T-helper 22 cell (primary cell): ENCODE results near the gene ZBTB3.
"Not testable (repeated sequence)": the region's sequence is repeated elsewhere in the genome, so short reads cannot be mapped to it uniquely, and the experiment has no call there.

Experiments used
- DNase-seq: peaks from one replicate; pipeline ENCODE4 v3.0.0-alpha.2; 2020; ENCODE audit warnings: low read depth

The ZBTB3 gene

DNA sequence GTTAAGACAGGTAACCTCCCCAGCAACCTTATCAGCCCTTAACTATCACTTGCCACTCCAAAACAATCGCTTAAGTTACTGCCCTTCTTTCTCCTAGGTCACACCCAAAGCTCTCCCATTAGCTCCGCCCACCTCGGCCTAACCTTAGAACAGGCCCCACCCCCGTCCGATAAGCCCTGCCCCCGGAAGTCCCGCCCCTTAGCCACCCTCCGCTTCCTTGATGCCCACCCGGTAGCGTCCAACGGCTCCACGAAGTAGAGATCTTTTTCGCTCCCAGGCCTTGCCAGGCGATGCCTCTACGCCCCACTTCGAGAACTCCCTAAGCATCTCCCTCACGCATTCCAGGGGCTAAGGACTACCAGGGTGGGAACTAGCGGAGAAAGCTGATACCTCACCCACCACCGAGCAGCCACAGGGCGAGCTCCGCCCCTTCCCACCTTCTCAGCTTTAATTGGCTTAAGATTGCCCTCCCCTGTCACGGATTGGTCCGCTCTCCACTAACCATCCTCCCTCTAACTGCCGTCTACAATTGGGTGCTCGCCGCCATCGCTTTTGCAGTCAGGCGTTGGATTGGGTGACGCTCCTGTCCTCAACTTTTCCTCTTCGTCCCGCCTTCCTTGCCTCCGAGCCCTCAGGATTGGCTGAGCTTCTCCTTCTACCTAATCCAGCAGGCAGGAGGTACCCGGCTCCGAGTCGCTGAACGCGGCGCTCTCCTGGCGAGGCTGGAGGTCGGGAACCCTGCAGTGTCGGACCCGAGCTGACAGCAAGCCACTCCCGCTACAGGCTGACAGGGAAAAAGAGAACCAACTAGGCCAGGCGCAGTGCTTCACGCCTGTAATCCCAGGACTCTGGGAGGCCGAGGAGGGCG lies at the start of gene ZBTB3:
TSS of gene ZBTB3 (minus strand) at position 425 of the 868 bp plus-strand sequence. CDS start 496 bp downstream, outside the sequence.
- DNase-seq, result peak; percentile 97

DNA sequence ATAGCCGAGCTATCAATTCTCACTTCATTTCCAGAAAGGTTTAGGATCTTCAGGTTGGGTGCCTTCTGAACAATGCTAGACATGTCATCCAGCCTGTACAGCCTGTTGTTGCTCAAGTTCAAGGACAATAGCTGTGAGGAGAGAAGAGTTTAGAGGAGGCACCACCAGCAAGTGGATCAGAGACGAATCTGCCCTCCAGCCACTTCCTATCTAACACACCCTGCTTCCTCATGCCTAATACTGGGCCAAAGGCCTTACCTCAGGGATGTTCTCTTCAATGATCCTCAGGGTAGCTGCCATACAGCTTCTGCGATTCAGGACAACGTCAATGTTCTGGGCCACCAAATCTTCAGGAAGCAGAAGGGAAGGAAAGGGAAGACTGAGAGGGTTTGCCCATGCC lies 47.1 kb upstream of the ZBTB3 start:
- DNase-seq, result no peak

DNA sequence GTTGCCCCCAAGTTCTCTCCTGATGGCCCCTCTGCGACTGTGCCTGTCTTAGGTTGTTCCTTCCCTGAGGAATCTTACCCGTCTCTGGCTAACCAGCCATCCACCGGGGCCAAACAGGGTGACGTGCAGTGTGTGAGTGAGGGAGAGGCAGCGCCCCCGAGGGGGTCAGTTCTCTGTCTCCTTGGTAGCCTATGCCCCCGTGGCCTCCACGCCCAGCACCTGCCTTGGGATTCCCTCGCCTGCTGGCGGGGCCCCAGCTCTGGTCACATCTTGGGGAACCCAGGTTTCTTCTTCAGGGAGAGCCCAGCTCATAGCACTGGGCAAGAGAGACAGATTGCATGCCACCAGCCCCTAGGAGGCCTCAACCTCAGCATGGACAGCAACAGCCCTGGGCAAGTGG lies 45.5 kb upstream of the ZBTB3 start:
- DNase-seq, result no peak

DNA sequence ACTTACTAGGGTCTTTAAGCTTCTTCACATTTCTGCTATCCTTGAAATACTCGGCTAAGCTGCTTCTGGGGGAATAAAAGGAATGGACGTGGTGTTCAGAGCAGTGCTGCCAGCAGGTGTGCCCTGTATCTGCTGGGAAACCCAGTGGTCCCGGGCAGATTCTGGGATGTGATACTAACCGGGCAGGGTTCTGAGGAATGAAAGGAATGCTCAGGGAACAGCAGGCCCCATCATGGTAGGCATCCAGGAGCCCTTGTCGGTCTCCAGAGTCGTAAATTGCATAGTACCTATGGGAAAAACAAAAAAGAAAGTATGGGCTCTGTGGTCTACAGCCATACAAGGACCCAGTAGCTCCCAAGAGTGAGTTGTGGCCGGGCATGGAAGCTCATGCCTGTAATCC lies 42.3 kb upstream of the ZBTB3 start:
- no peak for DNase-seq

DNA sequence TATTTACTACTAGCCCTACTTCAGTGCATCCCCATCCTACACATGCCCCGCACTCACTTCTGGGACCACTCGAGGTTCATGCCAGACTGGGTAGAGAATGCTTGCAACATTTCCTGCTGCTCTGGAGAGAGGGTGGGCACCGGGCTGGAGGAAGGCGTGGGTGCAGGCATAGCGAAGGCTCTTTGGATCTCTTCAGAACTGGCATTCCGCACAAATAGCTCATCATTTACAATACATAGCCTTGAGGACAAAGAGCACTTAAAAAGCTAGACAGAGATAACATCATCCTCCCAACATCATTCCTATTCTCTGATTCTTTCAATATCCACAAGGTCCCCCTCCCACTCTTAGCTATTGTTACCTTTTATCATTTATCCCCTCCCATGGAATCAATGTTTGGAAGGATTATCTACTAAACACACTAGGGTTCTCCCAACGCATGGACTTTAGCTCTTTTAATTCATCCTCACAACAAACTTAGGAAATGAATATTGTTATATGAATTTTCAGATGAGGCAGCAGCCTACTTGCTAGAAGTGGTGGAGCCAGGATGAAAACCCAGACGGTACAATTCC lies 40.3 kb upstream of the ZBTB3 start:
- no peak for DNase-seq

DNA sequence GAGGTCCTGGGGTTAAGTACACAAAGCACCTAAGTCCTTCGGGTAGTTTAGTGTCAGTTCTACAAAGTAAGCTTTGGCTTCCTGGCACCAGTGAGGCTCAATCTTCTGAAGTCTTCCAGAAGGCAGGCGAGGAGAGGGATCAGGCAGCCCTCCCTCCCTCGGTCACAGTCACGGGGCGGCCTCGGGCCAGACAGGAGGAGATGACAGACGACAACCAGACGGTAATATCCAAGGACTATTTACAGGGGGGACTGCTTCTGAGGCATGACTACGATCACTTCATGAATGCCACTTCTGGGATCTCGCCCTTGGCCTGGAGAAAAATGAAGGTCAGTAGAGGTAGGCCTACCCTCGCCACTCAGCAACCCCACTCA lies 38.2 kb upstream of the ZBTB3 start:
- peak; percentile 15 for DNase-seq

DNA sequence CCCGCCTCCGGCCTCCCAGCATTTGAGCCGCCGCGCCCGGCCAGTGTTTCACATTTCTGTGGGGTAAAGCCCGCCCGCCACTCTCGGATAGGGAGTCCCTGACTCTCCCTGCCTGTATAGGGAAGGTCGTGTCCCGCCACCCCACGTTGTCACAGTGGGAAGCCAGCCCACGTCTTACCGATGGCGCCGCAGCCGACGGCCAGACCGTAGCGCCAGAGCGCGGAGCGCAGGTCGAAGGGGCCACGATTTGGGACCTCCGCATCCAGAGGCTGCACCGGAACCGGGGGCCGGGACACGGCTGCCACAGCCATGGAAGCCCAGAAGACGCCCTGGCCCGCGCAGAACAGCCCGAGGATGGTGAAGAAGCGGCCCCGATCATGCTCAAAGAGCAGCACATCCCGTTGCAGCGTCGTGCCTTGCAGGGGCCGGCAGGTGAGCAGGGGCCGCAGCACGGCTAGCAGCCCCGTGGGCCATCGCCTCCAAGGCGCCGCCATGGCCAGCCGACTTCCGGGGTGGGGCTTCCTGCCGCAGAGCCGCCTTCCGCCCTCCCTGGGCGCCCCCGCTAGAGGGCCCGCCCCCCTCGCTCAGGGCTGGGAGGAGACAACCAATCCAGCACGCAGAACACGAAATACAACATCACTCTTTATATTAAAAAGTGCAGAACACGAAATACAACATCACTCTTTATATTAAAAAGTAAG lies 37.7 kb upstream of the ZBTB3 start, which contains the start of gene TMEM223:
TSS of gene TMEM223 (minus strand) at position 506 of the 701 bp plus-strand sequence. CDS start at position 494, 12 bp downstream.
- peak; percentile 82 for DNase-seq

DNA sequence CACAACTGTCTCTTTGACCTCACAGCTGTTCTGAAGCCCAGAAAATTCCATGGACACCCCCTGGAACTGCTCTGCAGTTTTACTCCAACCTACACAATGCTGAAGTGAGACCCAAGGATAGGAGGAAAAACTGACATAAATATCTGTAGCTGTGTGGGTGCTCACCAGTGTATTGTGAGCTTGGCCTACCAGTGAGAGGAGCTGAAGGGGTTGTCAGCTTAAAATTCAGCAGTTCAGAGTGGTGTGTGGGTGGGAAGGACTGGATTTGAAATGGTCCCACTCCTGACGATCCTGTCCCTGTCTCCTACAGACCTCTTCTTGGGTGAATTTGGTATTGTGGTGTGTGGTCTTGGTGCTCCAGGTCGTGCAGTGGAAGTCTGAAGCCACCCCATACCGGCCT lies 35.6 kb upstream of the ZBTB3 start:
- DNase-seq, result no peak

DNA sequence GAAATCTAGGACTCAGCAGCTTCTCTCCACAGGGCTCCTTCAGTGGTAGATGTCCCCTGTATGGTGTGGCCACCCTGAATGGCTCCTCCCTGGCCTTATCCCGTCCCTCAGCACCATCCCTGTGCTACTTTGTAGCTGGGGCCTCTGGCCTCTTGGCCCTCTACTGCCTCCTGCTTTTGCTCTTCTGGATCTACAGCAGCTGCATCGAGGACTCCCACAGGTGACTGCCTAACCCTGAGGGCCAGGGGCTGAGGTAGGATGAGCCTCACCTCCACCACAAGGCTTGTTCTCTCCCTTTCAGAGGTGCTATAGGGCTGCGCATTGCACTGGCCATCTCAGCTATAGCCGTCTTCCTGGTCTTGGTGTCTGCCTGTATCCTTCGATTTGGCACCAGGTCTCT lies 35.0 kb upstream of the ZBTB3 start:
- DNase-seq, result no peak

DNA sequence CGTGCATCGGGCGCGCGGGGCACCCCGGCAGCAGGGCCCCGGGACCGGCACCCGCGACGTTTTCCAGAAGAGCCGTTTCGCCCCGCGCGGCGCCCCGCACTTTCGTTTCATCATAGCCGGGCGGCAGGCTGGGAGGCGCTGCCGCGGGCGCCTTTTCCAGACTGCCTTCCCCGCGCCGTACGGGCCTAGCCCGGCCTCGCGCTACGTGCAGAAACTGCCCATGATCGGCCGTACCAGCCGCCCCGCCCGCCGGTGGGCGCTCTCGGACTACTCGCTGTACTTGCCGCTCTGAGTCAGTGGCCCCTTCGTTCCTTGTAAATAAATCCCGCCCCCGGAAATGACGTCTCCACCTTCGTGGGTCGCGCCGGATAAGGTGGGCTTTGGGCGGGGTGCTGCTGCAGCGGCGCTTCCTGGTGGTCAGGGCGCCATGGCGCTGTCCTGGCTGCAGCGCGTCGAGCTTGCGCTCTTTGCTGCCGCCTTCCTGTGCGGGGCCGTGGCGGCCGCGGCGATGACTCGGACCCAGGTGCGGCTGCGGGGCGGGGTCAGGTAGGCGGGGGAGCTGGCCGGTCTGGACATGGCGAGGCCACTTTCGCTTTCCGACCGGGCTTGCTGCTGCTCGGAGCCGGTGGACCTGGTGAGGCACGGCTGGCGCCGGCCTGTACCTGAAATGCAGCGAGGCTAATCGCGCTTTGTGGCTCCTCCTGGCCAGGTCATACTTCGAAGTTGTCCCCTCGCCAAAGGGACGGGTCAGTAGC lies 33.2 kb upstream of the ZBTB3 start, which contains the start of gene TMEM179B:
TSS of gene TMEM179B (plus strand) at position 398 of the 755 bp plus-strand sequence. CDS start at position 428, 30 bp downstream.
- DNase-seq, result peak; percentile 97

DNA sequence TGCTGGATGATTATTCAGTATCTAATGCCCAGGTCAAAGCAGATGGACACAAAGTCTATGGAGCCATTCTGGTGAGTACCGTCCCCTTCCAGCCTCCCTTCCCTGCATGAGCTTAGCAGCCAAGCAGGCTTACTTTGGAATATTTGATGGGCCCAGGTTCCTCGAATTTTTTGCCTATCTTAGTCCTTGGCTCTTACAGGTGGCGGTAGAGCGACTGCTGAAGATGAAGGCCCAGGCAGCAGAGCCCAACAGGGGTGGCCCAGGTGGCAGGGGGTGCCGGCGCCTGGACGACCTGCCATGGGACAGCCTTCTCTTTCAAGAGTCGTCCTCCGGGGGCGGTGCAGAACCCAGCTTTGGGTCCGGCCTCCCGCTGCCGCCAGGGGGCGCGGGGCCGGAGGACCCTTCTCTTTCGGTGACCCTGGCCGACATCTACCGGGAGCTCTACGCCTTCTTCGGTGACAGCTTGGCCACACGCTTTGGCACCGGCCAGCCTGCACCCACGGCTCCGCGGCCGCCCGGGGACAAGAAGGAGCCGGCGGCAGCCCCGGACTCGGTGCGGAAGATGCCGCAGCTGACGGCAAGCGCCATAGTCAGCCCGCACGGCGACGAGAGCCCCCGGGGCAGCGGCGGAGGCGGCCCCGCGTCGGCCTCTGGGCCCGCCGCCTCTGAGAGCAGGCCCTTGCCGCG lies 32.5 kb upstream of the ZBTB3 start:
- DNase-seq, result peak; percentile 67

DNA sequence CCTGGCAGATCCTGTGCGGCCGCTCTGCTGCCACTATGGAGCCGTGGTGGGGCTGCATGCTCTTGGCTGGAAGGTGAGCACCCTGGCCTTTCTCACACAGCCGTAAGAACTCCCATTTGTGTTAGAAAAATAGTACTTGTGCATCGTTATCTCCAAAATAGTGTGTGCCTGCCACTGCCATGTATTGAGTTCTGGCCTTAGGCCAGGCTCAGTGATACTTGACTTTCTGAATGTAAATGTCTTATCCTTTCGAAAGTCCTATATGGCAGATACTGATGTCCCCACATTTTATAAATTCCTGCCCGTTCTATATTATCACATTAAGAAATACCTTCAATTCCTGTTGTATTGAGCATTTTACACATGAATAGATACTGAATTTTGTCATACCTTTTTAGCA lies 28.8 kb upstream of the ZBTB3 start:
- no peak for DNase-seq

DNA sequence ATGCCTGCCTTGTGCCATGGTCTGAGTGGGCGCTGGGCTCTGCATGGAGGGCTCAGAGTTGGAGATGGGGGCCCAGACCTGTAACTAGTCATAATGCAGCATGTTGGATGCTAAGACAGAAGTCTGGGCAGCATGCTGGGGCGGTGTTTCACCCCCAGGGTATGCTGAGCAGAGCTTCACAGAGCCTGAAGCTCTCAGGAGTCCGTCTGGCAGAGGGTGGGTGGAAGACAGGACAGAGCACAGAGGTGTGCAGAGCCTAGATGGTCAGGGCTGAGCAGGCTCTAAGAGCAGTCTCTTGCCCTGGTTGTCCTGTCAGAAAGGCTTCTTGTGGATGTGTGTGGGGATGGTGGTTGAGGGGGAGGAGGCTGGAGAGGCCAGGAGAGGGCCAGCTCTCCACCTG lies 24.5 kb upstream of the ZBTB3 start:
- no peak for DNase-seq

DNA sequence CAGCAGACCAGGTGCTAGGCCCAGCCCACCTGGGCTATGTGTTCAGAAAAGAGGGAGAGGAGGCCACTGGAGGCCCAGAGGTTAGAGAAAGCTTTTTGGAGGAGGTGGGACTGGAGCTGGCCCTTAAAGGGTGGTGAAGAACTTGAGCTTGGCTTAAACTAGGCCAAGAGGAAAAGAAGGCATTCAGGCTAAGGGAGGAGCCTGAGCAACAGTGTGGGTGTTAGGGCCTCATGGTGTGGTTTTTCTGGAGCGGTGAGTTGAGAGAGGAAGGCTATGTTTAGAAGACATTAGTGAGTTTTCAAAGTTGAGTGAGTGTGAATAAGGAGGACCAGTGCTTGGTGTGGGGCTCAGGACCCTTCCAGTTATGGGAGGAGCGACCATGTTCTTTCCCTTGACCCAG lies 23.4 kb upstream of the ZBTB3 start:
- no peak for DNase-seq

DNA sequence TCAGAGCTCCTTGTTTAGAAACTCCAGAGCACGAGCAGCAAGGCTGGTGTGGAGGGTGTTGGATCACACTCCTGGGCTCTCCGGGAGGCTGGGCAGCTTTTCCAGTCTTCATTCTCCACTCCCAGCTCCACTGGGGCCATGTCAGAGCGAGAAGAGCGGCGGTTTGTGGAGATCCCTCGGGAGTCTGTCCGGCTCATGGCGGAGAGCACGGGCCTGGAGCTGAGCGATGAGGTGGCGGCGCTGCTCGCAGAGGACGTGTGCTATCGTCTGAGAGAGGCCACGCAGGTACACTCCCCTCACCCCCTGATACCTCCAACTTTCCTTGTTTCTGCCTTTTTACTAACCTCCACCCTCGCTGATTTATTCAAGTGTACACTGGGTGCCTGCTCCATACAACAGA lies 21.7 kb upstream of the ZBTB3 start:
- no peak for DNase-seq

DNA sequence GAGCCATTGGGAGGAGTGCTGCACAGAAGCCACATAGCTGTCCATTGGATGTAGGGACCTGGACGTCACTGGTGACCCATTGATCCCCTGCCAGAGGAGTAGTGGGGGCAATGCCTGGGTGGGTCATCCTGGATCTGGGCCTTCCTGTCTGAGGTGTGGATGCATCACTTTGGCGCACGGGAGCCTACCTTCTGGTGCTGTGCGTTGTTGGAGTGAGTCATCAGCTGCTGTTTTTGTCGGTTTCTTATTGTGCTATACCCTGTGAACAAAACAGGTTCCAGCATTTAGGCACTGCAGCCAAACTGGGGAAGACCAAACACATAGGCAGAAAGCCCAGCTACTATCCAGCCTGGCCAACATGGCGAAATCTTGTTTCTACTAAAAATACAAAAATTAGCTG lies 20.4 kb upstream of the ZBTB3 start:
- no peak for DNase-seq

DNA sequence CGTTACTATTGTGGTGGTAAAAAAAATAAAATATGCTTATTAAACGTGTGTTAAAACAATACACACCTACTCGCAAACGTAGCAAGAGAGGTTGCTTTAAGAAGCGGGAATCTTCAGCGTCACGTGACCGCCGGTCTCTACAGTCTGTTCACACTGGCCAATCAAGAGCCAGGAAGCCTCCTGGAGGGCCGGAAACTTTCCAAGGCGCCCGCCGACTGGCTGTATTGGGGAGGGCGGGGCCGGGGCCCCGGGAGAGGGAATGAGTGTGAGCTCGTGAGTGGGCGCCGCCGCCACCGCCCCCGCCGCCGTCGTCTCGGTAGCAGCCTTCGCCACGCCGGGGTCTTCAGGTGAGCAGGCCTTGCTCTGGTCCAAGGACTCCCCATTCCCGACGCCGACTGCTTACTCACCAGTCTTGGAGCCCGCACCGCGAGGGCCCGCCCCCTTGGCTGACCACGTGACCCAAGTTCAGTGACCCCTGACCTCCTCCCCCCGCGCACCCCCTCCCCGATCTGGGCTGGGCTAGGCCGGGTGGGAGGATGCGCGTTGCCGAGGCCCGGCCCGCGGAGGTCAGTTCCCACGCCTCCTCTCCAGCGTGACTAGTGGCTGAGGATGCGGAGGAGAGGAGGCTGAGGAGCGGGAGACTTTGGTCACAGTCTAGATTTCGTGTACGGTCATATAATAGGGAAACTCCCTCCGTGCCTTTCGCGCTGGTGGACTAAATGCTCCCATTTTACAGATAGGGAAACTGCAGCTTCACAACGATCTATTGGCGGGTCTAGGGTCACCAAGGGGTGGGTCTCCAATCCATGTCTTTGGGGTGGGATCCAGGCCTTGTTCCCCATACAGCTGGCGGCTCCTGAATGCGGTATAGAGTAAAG lies 17.4 kb upstream of the ZBTB3 start, which contains the start of gene TAF6L:
TSS of gene TAF6L (plus strand) at position 253 of the 878 bp plus-strand sequence. CDS start 4,388 bp downstream, outside the sequence.
- peak; percentile 91 for DNase-seq

DNA sequence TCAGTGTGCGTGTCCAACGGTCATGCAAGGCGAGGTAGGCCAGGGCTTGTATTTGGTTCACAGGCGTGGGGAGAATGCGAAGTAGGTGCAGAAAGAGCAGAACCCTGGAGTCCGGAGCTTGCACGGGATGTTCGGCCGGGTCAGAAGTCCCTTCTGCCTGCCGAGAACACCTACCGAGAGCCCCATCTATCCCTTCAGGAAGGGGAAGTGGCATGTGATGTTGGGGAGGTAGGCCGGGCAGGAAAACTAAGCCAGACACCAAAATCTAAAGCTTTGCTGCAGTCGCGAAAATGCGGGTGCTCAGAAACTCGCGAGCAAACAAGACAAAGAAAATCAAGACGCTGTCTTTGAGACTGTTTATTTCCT lies 16.8 kb upstream of the ZBTB3 start:
- DNase-seq, result no peak

DNA sequence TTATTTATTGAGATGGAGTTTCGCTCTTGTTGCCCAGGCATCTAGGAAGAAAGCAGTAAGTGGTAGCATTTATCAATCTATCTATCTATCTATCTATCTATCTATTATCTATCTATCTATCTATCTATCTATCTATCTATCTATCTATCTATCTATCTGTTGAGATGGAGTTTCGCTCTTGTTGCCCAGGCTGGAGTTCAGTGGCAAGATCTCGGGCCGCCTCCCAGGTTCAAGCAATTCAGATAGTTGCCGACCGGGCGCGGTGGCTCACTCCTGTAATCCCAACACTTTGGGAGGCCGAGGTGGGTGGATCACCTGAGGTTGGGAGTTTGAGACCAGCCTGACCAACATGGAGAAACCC lies 6.9 kb upstream of the ZBTB3 start:
- not testable (repeated sequence) for DNase-seq
